Neural cell (in vitro differentiated cells): ENCODE data around the gene PLCB4. TPM values are rescaled to one million over a fixed set of nuclear protein-coding genes. Genes with fewer than 3 reads are reported as not detected.

Experiments used
- H2AFZ ChIP-seq: fragments of 200-600, 300-800 bp; sonication (generic), shearing (Covaris generic); 2 replicates; pipeline ENCODE4 v1.6.0; 2014; ENCODE audit warnings: low read depth, mild to moderate bottlenecking, antibody characterized with exemption, low read length, moderate library complexity
- H3F3A ChIP-seq: fragments of 200-600 bp; shearing (Covaris generic); 2 replicates; pipeline ENCODE4 v1.6.1; 2016; ENCODE audit warnings: mild to moderate bottlenecking, moderate library complexity, mixed read lengths, antibody characterized with exemption, low read length; ENCODE audit not compliant: insufficient read depth, poor library complexity, severe bottlenecking
- H3K27ac ChIP-seq: fragments of 200-600, 300-800 bp; sonication (generic), shearing (Covaris generic); 2 replicates; pipeline ENCODE4 v1.5.1; 2014; ENCODE audit warnings: mild to moderate bottlenecking, low read length, moderate library complexity
- H3K27me3 ChIP-seq: fragments of 300-800, 200-600 bp; sonication (generic), shearing (Covaris generic); 2 replicates; pipeline ENCODE4 v1.6.0; 2014; ENCODE audit warnings: mild to moderate bottlenecking, low read depth, low read length, moderate library complexity; ENCODE audit not compliant: insufficient read depth
- H3K36me3 ChIP-seq: fragments of 300-800, 200-600 bp; sonication (generic), shearing (Covaris generic); 2 replicates; pipeline ENCODE4 v1.5.1; 2014; ENCODE audit warnings: mild to moderate bottlenecking, antibody characterized with exemption, low read length, moderate library complexity; ENCODE audit not compliant: insufficient read depth
- H3K4me2 ChIP-seq: fragments of 300-800, 200-600 bp; sonication (generic), shearing (Covaris generic); 2 replicates; pipeline ENCODE4 v1.6.0; 2014; ENCODE audit warnings: mild to moderate bottlenecking, low read length
- H3K4me3 ChIP-seq: fragments of 300-800, 200-600 bp; sonication (generic), shearing (Covaris generic); 2 replicates; pipeline ENCODE4 v1.5.1; 2014; ENCODE audit warnings: mild to moderate bottlenecking, low read length, moderate library complexity
- H3K79me2 ChIP-seq: fragments of 200-600 bp; shearing (Covaris generic); replicated peaks from 2 replicates; pipeline ENCODE4 v1.6.0; 2014; ENCODE audit warnings: mild to moderate bottlenecking, low read length, moderate library complexity; ENCODE audit not compliant: insufficient read depth
- H3K9ac ChIP-seq: fragments of 300-800, 200-600 bp; sonication (generic), shearing (Covaris generic); 2 replicates; pipeline ENCODE4 v1.6.1; 2016; ENCODE audit warnings: mild to moderate bottlenecking, low read length, mixed read lengths
- H3K9me2 ChIP-seq: fragments of 200-600 bp; shearing (Covaris generic); 2 replicates; pipeline ENCODE4 v1.6.1; 2016; ENCODE audit warnings: mild to moderate bottlenecking, low read length, mixed read lengths; ENCODE audit not compliant: insufficient read depth
- H3K9me3 ChIP-seq: fragments of 200-600, 300-800 bp; sonication (generic), shearing (Covaris generic); 2 replicates; pipeline ENCODE4 v1.6.1; 2016; ENCODE audit warnings: mild to moderate bottlenecking, mixed run types, low read length, moderate library complexity, mixed read lengths
- H4K20me1 ChIP-seq: fragments of 200-600 bp; shearing (Covaris generic); 2 replicates; pipeline ENCODE4 v1.6.1; 2016; ENCODE audit warnings: mild to moderate bottlenecking, mixed run types; ENCODE audit not compliant: insufficient read depth
- CTCF ChIP-seq: fragments of 450-650 bp; IDR thresholded peaks from 2 replicates; pipeline ENCODE4 v1.5.1; 2014; ENCODE audit warnings: antibody characterized with exemption, mild to moderate bottlenecking, moderate library complexity; ENCODE audit not compliant: poor library complexity, severe bottlenecking
- EP300 ChIP-seq: fragments of 450-650 bp; conservative IDR thresholded peaks from 2 replicates; pipeline ENCODE4 v1.6.1; 2014; ENCODE audit warnings: antibody characterized with exemption, mild to moderate bottlenecking, moderate library complexity; ENCODE audit not compliant: poor library complexity, severe bottlenecking
- EZH2 ChIP-seq: fragments of 200-600, 300-800 bp; shearing (Covaris generic), sonication (generic); IDR thresholded peaks from 2 replicates; pipeline ENCODE4 v1.6.1; 2014; ENCODE audit warnings: antibody characterized with exemption, low read length, borderline replicate concordance, mild to moderate bottlenecking; ENCODE audit not compliant: insufficient read depth, poor library complexity, severe bottlenecking
- MXI1 ChIP-seq: fragments of 450-650 bp; conservative IDR thresholded peaks from 2 replicates; pipeline ENCODE4 v1.6.1; 2014; ENCODE audit warnings: antibody characterized with exemption, mild to moderate bottlenecking; ENCODE audit not compliant: poor library complexity, severe bottlenecking
- POLR2AphosphoS5 ChIP-seq: IDR thresholded peaks from 2 replicates; pipeline ENCODE4 v1.6.1; 2012
- RAD21 ChIP-seq: fragments of 450-650 bp; conservative IDR thresholded peaks from 2 replicates; pipeline ENCODE4 v1.6.1; 2014; ENCODE audit warnings: antibody characterized with exemption, mild to moderate bottlenecking, moderate library complexity
- SMC3 ChIP-seq: fragments of 450-650 bp; conservative IDR thresholded peaks from 2 replicates; pipeline ENCODE4 v1.6.1; 2014; ENCODE audit warnings: antibody characterized with exemption, mild to moderate bottlenecking, moderate library complexity; ENCODE audit not compliant: poor library complexity
- TAF1 ChIP-seq: IDR thresholded peaks from 2 replicates; pipeline ENCODE4 v1.6.1; 2012; ENCODE audit warnings: low read depth
- polyA plus RNA-seq: library from polyadenylated mRNA; depleted of rRNA; stranded (reverse); fragments of >200 nt; gene quantifications from 2 replicates; pipeline ENCODE4 v1.2.3, GENCODE V29; 2014
- TF ChIP-seq, protein P1 (sequence below): IDR thresholded peaks from 2 replicates; pipeline ENCODE4 v1.6.1; 2012; ENCODE audit warnings: borderline replicate concordance

PLCB4 gene
- polyA plus RNA-seq, 1 donor from 2014 or later = 13.1 TPM

- no peak overlapping the region for H3K4me3 ChIP-seq
- no peaks in the 10 kb centered on the region for H3F3A ChIP-seq
- no peak overlapping the region for H3K9ac ChIP-seq
- H3K27me3 ChIP-seq = no peaks in the 10 kb centered on the region
- no peak for TF ChIP-seq EP300
- no peak for TF ChIP-seq CTCF
- TF ChIP-seq SMC3 = no peak
- no peak for TF ChIP-seq MXI1
- no peak for TF ChIP-seq RAD21
- TF ChIP-seq, protein P1, sequence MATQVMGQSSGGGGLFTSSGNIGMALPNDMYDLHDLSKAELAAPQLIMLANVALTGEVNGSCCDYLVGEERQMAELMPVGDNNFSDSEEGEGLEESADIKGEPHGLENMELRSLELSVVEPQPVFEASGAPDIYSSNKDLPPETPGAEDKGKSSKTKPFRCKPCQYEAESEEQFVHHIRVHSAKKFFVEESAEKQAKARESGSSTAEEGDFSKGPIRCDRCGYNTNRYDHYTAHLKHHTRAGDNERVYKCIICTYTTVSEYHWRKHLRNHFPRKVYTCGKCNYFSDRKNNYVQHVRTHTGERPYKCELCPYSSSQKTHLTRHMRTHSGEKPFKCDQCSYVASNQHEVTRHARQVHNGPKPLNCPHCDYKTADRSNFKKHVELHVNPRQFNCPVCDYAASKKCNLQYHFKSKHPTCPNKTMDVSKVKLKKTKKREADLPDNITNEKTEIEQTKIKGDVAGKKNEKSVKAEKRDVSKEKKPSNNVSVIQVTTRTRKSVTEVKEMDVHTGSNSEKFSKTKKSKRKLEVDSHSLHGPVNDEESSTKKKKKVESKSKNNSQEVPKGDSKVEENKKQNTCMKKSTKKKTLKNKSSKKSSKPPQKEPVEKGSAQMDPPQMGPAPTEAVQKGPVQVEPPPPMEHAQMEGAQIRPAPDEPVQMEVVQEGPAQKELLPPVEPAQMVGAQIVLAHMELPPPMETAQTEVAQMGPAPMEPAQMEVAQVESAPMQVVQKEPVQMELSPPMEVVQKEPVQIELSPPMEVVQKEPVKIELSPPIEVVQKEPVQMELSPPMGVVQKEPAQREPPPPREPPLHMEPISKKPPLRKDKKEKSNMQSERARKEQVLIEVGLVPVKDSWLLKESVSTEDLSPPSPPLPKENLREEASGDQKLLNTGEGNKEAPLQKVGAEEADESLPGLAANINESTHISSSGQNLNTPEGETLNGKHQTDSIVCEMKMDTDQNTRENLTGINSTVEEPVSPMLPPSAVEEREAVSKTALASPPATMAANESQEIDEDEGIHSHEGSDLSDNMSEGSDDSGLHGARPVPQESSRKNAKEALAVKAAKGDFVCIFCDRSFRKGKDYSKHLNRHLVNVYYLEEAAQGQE = no peak
- no peak for TF ChIP-seq TAF1
- no peak for TF ChIP-seq POLR2AphosphoS5
- TF ChIP-seq EZH2 = no peak
- H3K79me2 ChIP-seq = no peaks in the 10 kb centered on the region
- H2AFZ ChIP-seq = no peak overlapping the region
- no peaks in the 10 kb centered on the region for H4K20me1 ChIP-seq
- no peak overlapping the region for H3K27ac ChIP-seq
- H3K4me2 ChIP-seq = no peak overlapping the region
- no peaks in the 10 kb centered on the region for H3K9me3 ChIP-seq
- no peaks in the 10 kb centered on the region for H3K36me3 ChIP-seq
- no peaks in the 10 kb centered on the region for H3K9me2 ChIP-seq
These were observed 378.3 kb downstream of the PLCB4 start for GRCh38 chr20:9447182-9447581.

DNA sequence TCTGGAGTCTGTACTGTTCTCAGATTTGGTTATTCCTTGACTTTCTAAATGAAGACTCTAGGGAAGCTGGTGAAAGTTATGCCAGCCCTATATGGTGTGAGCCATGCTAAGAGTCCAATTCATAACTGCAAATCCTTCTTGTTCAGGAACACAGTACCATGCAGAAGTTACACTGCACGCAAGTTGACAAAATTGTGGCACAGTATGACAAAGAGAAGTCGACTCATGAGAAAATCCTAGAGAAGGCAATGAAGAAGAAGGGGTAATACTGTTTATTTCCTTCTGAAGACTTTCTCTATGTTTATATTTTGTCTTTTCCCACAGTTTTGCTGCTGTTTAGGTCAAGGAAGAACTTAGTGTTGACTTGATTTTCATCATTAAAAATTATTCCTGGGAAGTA lies 384.3 kb downstream of the PLCB4 start:
- TF ChIP-seq CTCF (no peak), EZH2 (no peak), EP300 (no peak), TAF1 (no peak), RAD21 (no peak), POLR2AphosphoS5 (no peak), MXI1 (no peak), SMC3 (no peak)
- TF ChIP-seq, protein P1 = no peak
- Histone ChIP-seq H3K27ac (no peak overlapping the region), H3K4me2 (no peak overlapping the region), H4K20me1 (no peaks in the 10 kb centered on the region), H3K4me3 (no peak overlapping the region), H3K79me2 (no peaks in the 10 kb centered on the region), H2AFZ (no peak overlapping the region), H3K9me3 (no peaks in the 10 kb centered on the region), H3F3A (no peaks in the 10 kb centered on the region), H3K9ac (no peak overlapping the region), H3K9me2 (no peaks in the 10 kb centered on the region), H3K27me3 (no peaks in the 10 kb centered on the region), H3K36me3 (no peaks in the 10 kb centered on the region)
